RWPE1 (cell line): ENCODE results near the gene ESR1.
"Not testable (repeated sequence)": the region's sequence is repeated elsewhere in the genome, so short reads cannot be mapped to it uniquely, and the experiment has no call there.

Experiments used
- CTCF ChIA-PET: fragments of 350-600 bp; sonication (Branson Sonifier 250); formaldehyde crosslinking; extraction: SDS; loops from one replicate; lab custom pipeline; 2021; lab: Yijun Ruan, JAX
- POLR2A ChIA-PET: fragments of 400-600 bp; formaldehyde crosslinking; extraction: SDS; loops from one replicate; lab custom pipeline; 2020; ENCODE audit warnings: antibody characterized with exemption; ENCODE audit not compliant: low non-redundant PET; lab: Yijun Ruan, JAX
- DNase-seq: peaks from one replicate; pipeline ENCODE4 v3.0.0; 2012; ENCODE audit warnings: low spot score
- H3K27ac ChIP-seq: fragments of 450-650 bp; 2 replicates; pipeline ENCODE4 v1.5.1; 2017
- TF ChIP-seq, protein P1 (sequence below): fragments of 450-650 bp; conservative IDR thresholded peaks from 2 replicates; pipeline ENCODE4 v1.5.1; 2017; ENCODE audit warnings: low read depth, mild to moderate bottlenecking

ESR1 gene

DNA sequence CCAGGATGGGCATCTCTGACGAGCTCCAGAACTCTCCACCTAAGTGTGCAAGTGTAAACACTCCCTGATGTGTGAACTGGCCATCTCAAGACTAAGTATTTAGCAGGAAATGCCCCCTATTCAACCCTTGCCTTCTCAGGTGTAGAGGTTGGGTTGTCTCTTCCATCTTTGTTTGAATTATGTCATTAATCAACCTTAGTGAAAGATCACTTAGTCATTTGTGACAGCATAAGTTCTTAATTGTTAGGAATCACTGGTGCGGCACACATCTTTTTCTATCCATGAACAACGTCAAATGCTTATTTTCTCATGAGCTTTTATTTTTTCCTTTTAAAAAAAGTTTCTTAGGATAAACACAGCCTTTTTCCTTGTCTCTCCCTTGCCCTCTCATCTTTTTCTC, 151.6 kb downstream of the ESR1 start:
- no peak for DNase-seq
- TF ChIP-seq, protein P1, sequence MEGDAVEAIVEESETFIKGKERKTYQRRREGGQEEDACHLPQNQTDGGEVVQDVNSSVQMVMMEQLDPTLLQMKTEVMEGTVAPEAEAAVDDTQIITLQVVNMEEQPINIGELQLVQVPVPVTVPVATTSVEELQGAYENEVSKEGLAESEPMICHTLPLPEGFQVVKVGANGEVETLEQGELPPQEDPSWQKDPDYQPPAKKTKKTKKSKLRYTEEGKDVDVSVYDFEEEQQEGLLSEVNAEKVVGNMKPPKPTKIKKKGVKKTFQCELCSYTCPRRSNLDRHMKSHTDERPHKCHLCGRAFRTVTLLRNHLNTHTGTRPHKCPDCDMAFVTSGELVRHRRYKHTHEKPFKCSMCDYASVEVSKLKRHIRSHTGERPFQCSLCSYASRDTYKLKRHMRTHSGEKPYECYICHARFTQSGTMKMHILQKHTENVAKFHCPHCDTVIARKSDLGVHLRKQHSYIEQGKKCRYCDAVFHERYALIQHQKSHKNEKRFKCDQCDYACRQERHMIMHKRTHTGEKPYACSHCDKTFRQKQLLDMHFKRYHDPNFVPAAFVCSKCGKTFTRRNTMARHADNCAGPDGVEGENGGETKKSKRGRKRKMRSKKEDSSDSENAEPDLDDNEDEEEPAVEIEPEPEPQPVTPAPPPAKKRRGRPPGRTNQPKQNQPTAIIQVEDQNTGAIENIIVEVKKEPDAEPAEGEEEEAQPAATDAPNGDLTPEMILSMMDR: no peak
- POLR2A ChIA-PET: no interaction called here
- no peak overlapping the region for H3K27ac ChIP-seq
- CTCF ChIA-PET: no interaction called here

GRCh38 chr6:151961809-151962208, 154.3 kb downstream of the ESR1 start:
- POLR2A ChIA-PET: no interaction called here
- no peak overlapping the region for H3K27ac ChIP-seq
- TF ChIP-seq, protein P1: no peak
- DNase-seq: no peak
- CTCF ChIA-PET: no interaction called here

GRCh38 chr6:151962246-151962846, 154.9 kb downstream of the ESR1 start:
- TF ChIP-seq, protein P1: no peak
- H3K27ac ChIP-seq: no peak overlapping the region
- no peak for DNase-seq
- CTCF ChIA-PET: no interaction called here
- POLR2A ChIA-PET: no interaction called here

- no peak for DNase-seq
- CTCF ChIA-PET: interaction anchor here (0.5 to 0.7 kb wide), 3 partner anchors 19 to 607 kb away, joined by 3 to 7 read pairs (median 4); no protein-coding TSS in a partner anchor
- TF ChIP-seq, protein P1: no peak
- H3K27ac ChIP-seq: no peak overlapping the region
- POLR2A ChIA-PET: no interaction called here
Observed at GRCh38 chr6:151963001-151963400, 155.5 kb downstream of the ESR1 start.

DNA sequence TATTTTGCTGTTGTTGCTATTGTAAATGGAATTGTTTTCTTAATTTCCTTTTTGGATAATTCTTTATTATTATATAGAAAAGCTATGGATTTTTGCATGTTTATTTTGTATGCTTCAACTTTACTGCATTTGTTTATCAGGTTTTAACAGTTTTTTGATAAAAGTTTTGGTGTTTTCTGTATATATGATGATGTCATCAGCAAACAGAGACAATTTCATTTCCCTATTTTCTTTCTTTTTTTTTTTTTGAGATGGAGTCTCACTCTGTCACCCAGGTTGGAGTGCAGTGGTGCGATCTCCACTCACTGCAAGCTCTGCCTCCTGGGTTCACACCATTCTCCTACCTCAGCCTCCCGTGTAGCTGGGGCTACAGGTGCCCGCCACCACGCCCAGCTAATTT, 156.9 kb downstream of the ESR1 start:
- DNase-seq, POLR2A ChIA-PET, H3K27ac ChIP-seq: not testable (repeated sequence)
- CTCF ChIA-PET: interaction anchor here (0.7 kb wide), 1 partner anchor 8 kb away, joined by 4 read pairs; no protein-coding TSS in a partner anchor

- no peak overlapping the region for H3K27ac ChIP-seq
- no peak for DNase-seq
- TF ChIP-seq, protein P1: no peak
- CTCF ChIA-PET: no interaction called here
- POLR2A ChIA-PET: no interaction called here
Observed at GRCh38 chr6:151974061-151974617, 166.7 kb downstream of the ESR1 start.

DNA sequence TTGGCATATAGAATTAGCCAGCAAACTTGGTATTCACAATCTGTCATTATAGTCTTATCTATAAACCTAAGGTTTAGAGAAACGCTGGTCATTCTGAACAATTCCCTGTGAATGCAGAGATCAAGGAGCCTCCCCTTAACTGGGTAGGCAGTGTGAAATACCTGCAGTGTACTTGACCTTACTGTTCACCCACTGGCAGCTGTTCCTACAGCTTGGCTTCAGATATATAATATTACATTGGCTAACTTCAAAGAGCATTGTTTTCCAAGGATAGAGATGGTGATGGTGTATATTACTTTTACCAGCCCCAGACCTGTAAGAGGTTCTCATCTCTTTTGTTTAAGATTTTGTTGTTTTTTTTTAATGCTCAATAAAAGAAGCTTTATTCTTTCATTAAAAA, 168.3 kb downstream of the ESR1 start:
- CTCF ChIA-PET: no interaction called here
- DNase-seq: no peak
- no peak overlapping the region for H3K27ac ChIP-seq
- POLR2A ChIA-PET: no interaction called here
- TF ChIP-seq, protein P1: no peak

DNA sequence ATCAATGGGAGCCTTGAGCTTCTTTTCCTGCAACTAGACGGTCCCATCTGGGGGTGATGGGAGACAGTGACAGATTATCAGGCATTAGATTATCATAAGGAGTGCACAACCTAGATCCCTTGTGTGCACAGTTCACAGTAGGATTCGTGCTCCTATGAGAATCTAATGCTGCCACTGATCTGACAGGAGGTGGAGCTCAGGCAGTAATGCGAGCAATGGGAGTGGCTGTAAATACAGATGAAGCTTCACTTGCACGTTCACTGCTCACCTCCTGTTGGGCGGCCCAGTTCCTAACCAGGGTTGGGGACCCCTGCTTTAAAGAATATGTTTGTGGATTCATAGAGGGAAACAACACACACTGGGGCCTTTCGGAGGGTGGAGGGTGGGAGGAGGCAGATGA, 180.7 kb downstream of the ESR1 start:
- POLR2A ChIA-PET, H3K27ac ChIP-seq, CTCF ChIA-PET, DNase-seq: not testable (repeated sequence)
